GM19099 (cell line): ENCODE measurements around the gene ANO10.

Source experiments
- POLR2A ChIP-seq: IDR thresholded peaks from 3 replicates; pipeline ENCODE4 v1.6.1; 2011; ENCODE audit warnings: low read depth; ENCODE audit not compliant: insufficient read length; ENCODE audit errors: extremely low read depth

Gene ANO10

DNA sequence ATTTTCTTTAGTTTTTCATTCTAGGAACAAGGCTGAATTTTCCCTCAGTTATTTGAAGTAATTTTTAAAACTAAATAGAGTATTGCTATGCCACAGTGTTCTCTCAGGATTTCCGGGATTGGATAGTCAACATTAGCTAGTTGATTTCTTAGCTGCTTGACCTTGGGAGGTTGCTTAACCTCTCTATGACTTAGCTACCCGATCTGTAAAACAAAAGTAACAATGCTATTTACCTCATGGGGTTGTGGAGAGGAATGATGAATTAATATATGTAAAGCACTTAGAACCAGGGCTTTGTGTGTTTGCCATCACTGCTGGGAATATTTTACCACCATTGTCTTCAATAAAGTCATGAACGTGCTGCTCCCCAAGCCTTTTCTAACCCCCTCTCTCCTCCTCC lies 278.0 kb downstream of the ANO10 start:
- no peak for TF ChIP-seq POLR2A

- no peak for TF ChIP-seq POLR2A
These were observed 278.6 kb downstream of the ANO10 start for GRCh38 chr3:43343185-43343584.

DNA sequence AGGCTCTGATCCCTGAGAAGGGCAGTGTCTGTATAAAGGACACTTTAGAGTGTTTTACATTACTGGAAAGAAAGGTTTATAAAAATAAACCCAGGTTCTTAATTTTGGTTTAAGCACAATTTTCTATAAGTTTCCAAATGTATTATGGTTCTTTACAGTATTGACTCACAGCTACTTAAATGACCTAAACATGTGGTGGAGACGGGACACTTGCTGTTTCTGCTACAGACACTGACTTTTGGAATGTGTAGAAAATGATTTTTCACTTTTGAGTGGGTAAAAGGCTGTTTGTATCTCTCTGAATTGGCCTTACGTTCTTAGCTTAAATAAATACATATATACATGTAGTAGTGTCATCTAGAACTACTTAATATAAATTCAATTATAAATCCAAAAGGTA lies 280.0 kb downstream of the ANO10 start:
- no peak for TF ChIP-seq POLR2A

DNA sequence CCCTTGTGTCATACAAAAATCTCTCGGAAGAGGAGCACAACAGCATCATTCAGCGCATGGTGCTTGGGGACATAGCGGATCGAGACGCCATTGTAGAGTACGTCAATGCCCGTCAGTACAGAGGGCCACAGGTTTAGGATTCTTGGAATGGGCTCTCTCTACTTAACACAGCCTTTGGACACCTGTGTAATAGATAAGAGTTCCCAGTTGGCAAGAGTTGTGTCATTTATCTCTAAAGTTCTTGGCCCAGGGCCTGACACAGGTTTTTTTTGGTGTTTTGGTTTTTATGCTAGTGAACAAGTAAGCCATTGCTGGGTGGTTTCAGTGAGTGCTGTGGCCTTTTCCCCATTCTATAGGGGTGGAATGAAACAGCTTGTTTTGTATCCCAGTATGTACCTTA lies 281.4 kb downstream of the ANO10 start:
- TF ChIP-seq POLR2A = no peak

DNA sequence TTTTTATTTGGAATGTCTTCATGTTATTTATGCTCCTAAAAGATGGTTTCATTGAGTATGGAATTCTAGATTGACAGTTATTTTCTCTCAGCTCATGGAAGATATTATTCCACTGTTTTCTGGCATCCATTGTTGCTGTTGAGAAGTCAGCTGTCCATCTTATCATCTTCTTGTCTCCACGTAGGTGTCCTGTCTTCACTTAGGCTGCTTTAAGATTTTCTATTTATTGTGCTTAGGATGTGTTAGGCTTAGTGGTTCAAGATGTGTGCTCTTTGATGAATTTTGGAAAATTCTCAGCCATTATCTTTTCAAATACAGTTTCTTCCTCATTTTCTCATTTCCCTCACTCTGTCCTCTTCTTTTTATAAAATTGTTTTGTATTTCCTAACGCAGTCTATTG lies 283.5 kb downstream of the ANO10 start:
- TF ChIP-seq POLR2A = no peak

GRCh38 chr3:43335799-43336198 lies 286.0 kb downstream of the ANO10 start:
- TF ChIP-seq POLR2A = no peak

- no peak for TF ChIP-seq POLR2A
These were observed 286.8 kb downstream of the ANO10 start for GRCh38 chr3:43334976-43335375.

- TF ChIP-seq POLR2A = no peak
These were observed 290.4 kb downstream of the ANO10 start for GRCh38 chr3:43331381-43331780.

DNA sequence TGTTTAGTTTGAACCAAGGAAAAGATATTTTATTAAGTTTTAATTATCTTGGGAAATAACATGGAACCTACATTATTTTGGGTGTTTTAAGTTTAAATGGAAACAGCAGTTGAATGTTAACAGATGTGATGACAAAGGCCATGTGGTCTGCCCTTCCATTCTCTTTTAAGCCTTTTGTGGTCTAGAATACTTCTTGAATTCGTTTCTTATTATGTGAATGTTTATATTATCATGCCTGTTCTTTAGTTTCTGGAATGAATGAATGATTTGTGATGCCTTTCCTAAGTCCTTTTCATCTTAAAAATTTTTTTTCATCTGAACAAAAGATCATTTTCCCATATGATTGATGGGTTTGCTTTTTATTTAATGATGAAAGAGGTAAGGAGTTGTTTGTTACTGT lies 290.8 kb downstream of the ANO10 start:
- no peak for TF ChIP-seq POLR2A

DNA sequence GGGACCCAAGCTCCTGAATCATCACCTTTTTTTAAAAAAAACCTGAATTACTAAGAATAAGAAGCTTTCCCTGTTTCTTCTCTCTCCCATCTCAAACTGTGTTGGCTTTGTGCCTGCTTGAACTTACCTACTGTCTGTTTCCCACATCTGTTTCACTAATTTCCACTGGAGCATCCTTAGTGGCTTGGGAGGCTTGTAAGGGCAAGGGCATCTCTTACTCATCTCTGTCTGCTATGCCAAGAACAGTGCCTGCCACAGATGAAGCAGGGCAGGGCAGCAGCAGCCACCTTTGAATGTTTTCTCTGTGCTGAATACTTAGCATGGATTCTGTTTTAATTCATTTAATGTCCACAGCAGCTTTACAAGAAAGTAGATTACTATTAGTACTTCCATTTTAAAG lies 293.2 kb downstream of the ANO10 start:
- TF ChIP-seq POLR2A = no peak

- TF ChIP-seq POLR2A = no peak
These were observed 294.2 kb downstream of the ANO10 start for GRCh38 chr3:43327582-43327979.

DNA sequence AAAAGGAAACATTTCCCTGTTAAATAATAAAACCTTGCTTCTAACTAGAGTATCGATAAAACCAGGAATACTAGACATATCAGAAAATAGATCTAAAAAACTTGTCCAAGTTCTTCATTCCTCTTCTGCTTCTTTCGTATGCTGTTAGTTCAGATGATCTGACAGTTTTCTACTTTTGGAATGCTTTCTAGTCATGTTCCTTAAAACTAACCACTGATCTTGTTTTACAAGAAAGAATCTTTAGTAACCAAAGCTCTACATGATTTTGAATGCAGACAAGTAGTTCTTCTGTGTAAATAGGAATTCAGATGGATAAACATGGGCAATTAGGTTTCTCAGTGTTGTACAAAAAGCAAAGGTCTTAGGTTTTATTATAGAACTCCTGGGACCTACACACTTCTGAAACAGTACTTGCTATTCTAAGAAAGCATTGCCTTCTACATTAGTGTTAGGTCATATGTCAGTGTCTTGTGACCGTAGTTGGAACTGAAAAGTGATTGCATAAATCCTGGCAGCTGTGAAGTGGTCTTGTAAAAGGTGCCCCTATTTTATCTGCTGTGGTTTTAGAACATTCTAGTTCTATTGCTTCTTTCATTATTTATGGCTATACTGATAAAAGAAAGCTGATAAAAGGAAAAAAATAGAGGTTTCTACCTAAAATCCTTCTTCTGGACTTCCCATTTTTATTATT lies 294.8 kb downstream of the ANO10 start:
- no peak for TF ChIP-seq POLR2A

DNA sequence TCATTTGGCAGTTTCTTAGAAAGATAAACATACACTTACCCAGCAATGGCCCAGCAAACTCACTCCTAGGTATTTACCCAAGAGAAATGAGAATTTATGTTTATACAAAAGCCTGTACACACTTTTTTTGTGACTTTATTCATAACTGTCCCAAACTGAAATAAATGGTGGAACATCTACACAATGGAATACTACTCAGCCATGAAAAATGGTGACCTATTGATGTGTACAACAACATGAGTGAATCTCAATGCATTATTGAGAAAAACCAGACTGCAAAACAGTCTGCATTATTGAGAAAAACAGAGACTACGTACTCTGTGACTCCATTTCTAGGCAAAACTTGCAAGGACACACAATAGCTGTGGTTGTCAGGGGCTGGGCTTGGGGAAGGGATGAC lies 298.3 kb downstream of the ANO10 start:
- TF ChIP-seq POLR2A = no peak

DNA sequence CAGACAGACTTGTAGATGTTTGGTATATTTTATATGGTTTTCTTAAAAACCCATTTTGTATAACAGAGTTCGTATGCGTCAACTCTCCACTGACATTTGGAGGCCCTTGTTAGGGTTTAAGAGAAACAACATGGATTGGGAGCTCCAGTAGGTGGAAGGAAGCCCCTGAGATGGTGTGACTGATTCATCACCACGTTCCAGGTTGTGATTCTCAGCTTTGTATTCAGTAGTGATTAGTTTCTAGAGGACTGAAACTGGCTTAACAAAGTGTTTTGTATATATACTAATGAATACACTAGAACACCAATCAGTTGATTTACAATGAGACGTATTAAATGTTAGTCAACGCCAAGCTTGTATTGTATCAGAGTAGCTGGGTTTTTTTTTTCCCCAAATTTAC lies 301.5 kb downstream of the ANO10 start:
- TF ChIP-seq POLR2A = no peak

GRCh38 chr3:43319794-43320193 lies 302.0 kb downstream of the ANO10 start:
- no peak for TF ChIP-seq POLR2A

DNA sequence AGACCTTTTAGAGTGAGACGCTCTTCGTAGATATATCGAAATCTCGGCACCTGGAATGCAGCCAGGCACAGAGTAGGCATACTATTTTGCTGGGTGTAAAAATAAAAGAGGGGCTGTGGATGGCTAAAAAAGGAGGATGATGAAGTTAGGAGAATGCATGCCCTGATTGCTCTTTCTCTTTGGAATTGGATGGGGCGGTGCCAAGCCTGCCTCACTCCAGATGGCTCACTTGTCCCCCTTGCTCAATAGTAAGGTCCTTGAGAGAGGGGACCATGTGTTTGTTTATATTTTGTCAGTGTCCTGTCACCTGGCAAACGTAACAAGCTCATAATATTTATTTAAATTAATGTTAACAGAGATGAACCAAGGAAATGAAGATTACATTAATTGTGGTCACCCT lies 302.4 kb downstream of the ANO10 start:
- no peak for TF ChIP-seq POLR2A
